ENCODE data around the gene DLL3.

The DLL3 gene

GRCh38 chr19:39515551-39516191 lies 16.9 kb downstream of the DLL3 start:
- H3K4me3 ChIP-seq (ENCODE audit: low read length) = no peak overlapping the region; the same call in 1 of the 2 replicates
- TF ChIP-seq CTCF (conservative IDR thresholded peaks at IDR 0.05; ENCODE audit: low read length) = no peak
- DNase-seq (ENCODE audit: low read depth) = no peak

DNA sequence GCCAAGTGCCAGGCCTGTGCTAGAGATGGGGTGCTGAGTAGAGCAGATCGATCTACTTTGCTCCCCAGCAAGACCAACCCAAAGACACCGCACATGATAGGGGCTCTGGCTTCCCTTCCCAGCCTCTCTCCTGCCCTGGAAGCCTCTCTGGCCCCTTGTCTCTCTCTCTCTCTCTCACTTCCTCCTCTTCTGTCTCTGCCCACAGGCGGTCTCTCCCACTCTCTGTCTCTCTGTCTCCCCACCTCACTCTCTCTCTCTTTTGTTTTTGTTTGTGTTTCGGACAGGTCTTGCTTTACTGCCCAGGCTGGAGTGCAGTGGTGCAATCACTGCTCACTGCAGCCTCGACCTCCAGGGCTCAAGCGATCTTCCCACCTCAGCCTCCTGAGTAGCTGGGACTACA lies 17.5 kb downstream of the DLL3 start:
- DNase-seq (ENCODE audit: low read depth) = no peak
- H3K4me3 ChIP-seq (ENCODE audit: low read length) = no peak overlapping the region
- no peak for TF ChIP-seq CTCF (conservative IDR thresholded peaks at IDR 0.05; ENCODE audit: low read length)

- no peak for DNase-seq (ENCODE audit: low read depth)
- H3K4me3 ChIP-seq (ENCODE audit: low read length) = no peak overlapping the region
- TF ChIP-seq CTCF (conservative IDR thresholded peaks at IDR 0.05; ENCODE audit: low read length) = no peak
These were observed 18.7 kb downstream of the DLL3 start for GRCh38 chr19:39517432-39517831.

GRCh38 chr19:39518458-39518857 lies 19.7 kb downstream of the DLL3 start:
- no peak for TF ChIP-seq CTCF (conservative IDR thresholded peaks at IDR 0.05; ENCODE audit: low read length)
- DNase-seq (ENCODE audit: low read depth) = no peak
- H3K4me3 ChIP-seq (ENCODE audit: low read length) = no peak overlapping the region

DNA sequence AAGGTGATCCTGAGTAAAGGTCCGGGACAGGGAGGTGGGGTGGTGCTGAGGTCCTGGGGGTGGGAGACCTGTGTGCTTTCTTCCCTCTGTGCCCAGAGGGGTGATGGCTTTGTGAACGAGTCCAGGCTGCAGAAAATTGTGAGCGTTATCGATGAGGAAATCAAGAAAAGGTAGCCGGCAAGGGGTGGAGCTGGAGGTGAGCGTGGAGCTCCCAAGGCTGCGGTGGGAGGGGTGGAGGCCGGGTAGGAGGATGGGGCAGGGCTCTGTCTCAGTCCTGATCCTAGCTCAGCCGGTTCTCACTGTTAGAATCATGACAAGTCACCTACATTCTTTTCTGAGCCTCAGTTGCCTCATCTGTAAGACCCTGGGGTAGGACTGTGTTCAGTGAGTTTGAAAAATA lies 20.2 kb downstream of the DLL3 start:
- no peak overlapping the region for H3K4me3 ChIP-seq (ENCODE audit: low read length)
- TF ChIP-seq CTCF (conservative IDR thresholded peaks at IDR 0.05; ENCODE audit: low read length) = no peak
- no peak for DNase-seq (ENCODE audit: low read depth)

GRCh38 chr19:39520541-39521484 lies 22.1 kb downstream of the DLL3 start:
- no peak overlapping the region for H3K4me3 ChIP-seq (ENCODE audit: low read length)
- no peak for DNase-seq (ENCODE audit: low read depth)
- no peak for TF ChIP-seq CTCF (conservative IDR thresholded peaks at IDR 0.05; ENCODE audit: low read length)

DNA sequence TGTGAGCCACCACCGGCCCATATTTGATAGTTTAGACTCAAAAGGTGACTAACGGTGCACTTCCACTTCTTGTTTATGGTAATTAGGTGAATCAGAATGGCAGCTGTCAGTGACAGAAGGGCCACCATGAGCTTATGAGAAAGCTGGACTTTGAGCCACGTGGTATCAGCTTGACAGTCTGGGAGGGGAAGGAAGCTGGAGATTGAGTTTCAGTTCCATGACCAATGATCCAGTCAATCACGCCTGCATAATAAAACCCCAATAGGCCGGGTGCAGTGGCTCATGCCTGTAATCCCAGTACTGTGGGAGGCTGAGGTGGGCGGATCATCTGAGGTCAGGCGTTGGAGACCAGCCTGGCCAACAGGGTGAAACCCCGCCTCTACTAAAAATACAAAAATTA lies 25.7 kb downstream of the DLL3 start:
- TF ChIP-seq CTCF (conservative IDR thresholded peaks at IDR 0.05; ENCODE audit: low read length) = no peak
- DNase-seq (ENCODE audit: low read depth) = no peak
- H3K4me3 ChIP-seq (ENCODE audit: low read length) = no peak overlapping the region

Measured in AG10803 (cell line).